Upper lobe of left lung (tissue), 6 donors: ENCODE measurements around the gene OSBPL3. TPM values are rescaled to one million over a fixed set of nuclear protein-coding genes. Genes with fewer than 3 reads are reported as not detected.

Experiments
- ATAC-seq, 2 donors: fragments of 200-7000 bp; cut with Tn5 transposase; one replicate each; pipeline ENCODE4 v1.9.1; 2022; ENCODE audit warnings: mild to moderate bottlenecking in 2 of 2, moderate library complexity in 2 of 2; ENCODE audit not compliant: low FRiP score in 2 of 2
- DNase-seq, 2 donors: peaks; one replicate each; pipeline ENCODE4 v3.0.0-alpha.2; 2019 to 2020
- H3K27ac ChIP-seq, 4 donors: fragments of 200-600 bp; sonication (generic); one replicate each; pipeline ENCODE4 v1.5.1; 2016 to 2019
- H3K27me3 ChIP-seq, 4 donors: fragments of 200-600 bp; sonication (generic); one replicate each; pipeline ENCODE4 v1.5.1; 2017 to 2019
- H3K36me3 ChIP-seq, 4 donors: fragments of 200-600 bp; sonication (generic); one replicate each; pipeline ENCODE4 v1.5.1; 2016 to 2019
- H3K4me1 ChIP-seq, 4 donors: fragments of 200-600 bp; sonication (generic); one replicate each; pipeline ENCODE4 v1.5.1; 2018 to 2019
- H3K4me3 ChIP-seq, 4 donors: fragments of 200-600 bp; sonication (generic); one replicate each; pipeline ENCODE4 v1.5.1; 2017 to 2019; ENCODE audit warnings: mild to moderate bottlenecking in 2 of 4, moderate library complexity in 1 of 4
- H3K9me3 ChIP-seq, 4 donors: fragments of 200-600 bp; sonication (generic); one replicate each; pipeline ENCODE4 v1.5.1; 2018 to 2019
- CTCF ChIP-seq, 6 experiments: fragments of 450-650 bp in 4 of 6; fragments of 200-600 bp in 2 of 6; sonication (generic) in 2 of 6; IDR thresholded peaks; one replicate each; pipeline ENCODE4 v1.5.1; 2016 to 2019; ENCODE audit warnings: antibody characterized with exemption in 6 of 6
- EP300 ChIP-seq, 4 donors: sonication (generic); formaldehyde crosslinking; IDR thresholded peaks; one replicate each; pipeline ENCODE4 v1.5.1; 2017; ENCODE audit warnings: antibody characterized with exemption in 4 of 4, control low read depth in 2 of 4
- POLR2A ChIP-seq, 4 donors: fragments of 450-650 bp; IDR thresholded peaks; one replicate each; pipeline ENCODE4 v1.5.1; 2016 to 2017; ENCODE audit warnings: antibody characterized with exemption in 4 of 4, mild to moderate bottlenecking in 2 of 4
- POLR2AphosphoS5 ChIP-seq, 2 donors: sonication (generic); formaldehyde crosslinking; IDR thresholded peaks; one replicate each; pipeline ENCODE4 v1.5.1; 2017; ENCODE audit warnings: antibody characterized with exemption in 2 of 2
- WGBS, 2 donors: methylation state at CpG; one replicate each; pipeline ENCODE4 v1.1.5; 2017 to 2018; 5-methylcytosine and 5-hydroxymethylcytosine counted together
- total RNA-seq, 6 donors: library from RNA; depleted of rRNA in 4 of 6; stranded (reverse); fragments of >200 nt in 4 of 6; gene quantifications; one replicate each; pipeline versions ENCODE4 v1.1.0 to v1.2.1, GENCODE V29; 2016 to 2021
- donor health status: DM: no; HTN: no; CAD: no; lungs with moderate emphysema.
- donor health status: DM: no; HTN: yes; CAD: no; lungs with severe emphysema.

OSBPL3 gene
- total RNA-seq, 6 donors from 2014 or later: 17.5 to 55.5 (median 21.7) TPM

- H3K4me3 ChIP-seq: no peak overlapping the region
- H3K27me3 ChIP-seq: no peaks in the 10 kb centered on the region
- H3K9me3 ChIP-seq: no peaks in the 10 kb centered on the region
- WGBS, 2 donors: 94% methylated on average over 6 of the region's 6 CpGs
- H3K4me1 ChIP-seq: peaks cover 0 to 13% (median 6%) of the 10 kb centered on the region in 4 donors
- no peak overlapping the region for H3K27ac ChIP-seq
- DNase-seq: no peak
- TF ChIP-seq EP300 (IDR thresholded peaks at IDR 0.05): no peak
- TF ChIP-seq POLR2A (IDR thresholded peaks at IDR 0.05): no peak
- no peak for TF ChIP-seq CTCF (IDR thresholded peaks at IDR 0.05)
- TF ChIP-seq POLR2AphosphoS5 (IDR thresholded peaks at IDR 0.05): no peak
- no peaks in the 10 kb centered on the region for H3K36me3 ChIP-seq
- ATAC-seq: no peak
Measured at GRCh38 chr7:24959735-24960485, 20.1 kb downstream of the OSBPL3 start.

- H3K4me3 ChIP-seq: no peak overlapping the region
- H3K27me3 ChIP-seq: no peaks in the 10 kb centered on the region
- peaks cover 0 to 11% (median 6%) of the 10 kb centered on the region in 4 donors for H3K4me1 ChIP-seq
- DNase-seq: no peak
- H3K27ac ChIP-seq: no peak overlapping the region
- peak in 1 of 2 donors; percentile 62 for ATAC-seq
- H3K36me3 ChIP-seq: no peaks in the 10 kb centered on the region
- TF ChIP-seq EP300 (IDR thresholded peaks at IDR 0.05) (peak in 2 of 4 donors; percentile 15 to 65), CTCF (IDR thresholded peaks at IDR 0.05) (no peak), POLR2A (IDR thresholded peaks at IDR 0.05) (no peak), POLR2AphosphoS5 (IDR thresholded peaks at IDR 0.05) (peak in 1 of 2 donors; percentile 36)
- H3K9me3 ChIP-seq: no peaks in the 10 kb centered on the region
Measured at GRCh38 chr7:24958399-24958798, 21.6 kb downstream of the OSBPL3 start.

- 88 to 93% methylated on average over 3 of the region's 3 CpGs for WGBS, 2 donors
- H3K9me3 ChIP-seq: no peaks in the 10 kb centered on the region
- DNase-seq (no peak), ATAC-seq (no peak)
- H3K27ac ChIP-seq: no peak overlapping the region
- H3K36me3 ChIP-seq: no peaks in the 10 kb centered on the region
- H3K4me1 ChIP-seq: peaks cover 0 to 15% (median 2%) of the 10 kb centered on the region in 4 donors
- H3K27me3 ChIP-seq: no peaks in the 10 kb centered on the region
- no peak for TF ChIP-seq CTCF (IDR thresholded peaks at IDR 0.05)
- TF ChIP-seq POLR2A (IDR thresholded peaks at IDR 0.05): no peak
- no peak for TF ChIP-seq POLR2AphosphoS5 (IDR thresholded peaks at IDR 0.05)
- no peak for TF ChIP-seq EP300 (IDR thresholded peaks at IDR 0.05)
- H3K4me3 ChIP-seq: no peak overlapping the region
Measured at GRCh38 chr7:24956021-24956420, 24.0 kb downstream of the OSBPL3 start.

- TF ChIP-seq POLR2A (IDR thresholded peaks at IDR 0.05): no peak
- TF ChIP-seq EP300 (IDR thresholded peaks at IDR 0.05): no peak
- TF ChIP-seq CTCF (IDR thresholded peaks at IDR 0.05): no peak
- TF ChIP-seq POLR2AphosphoS5 (IDR thresholded peaks at IDR 0.05): no peak
- Histone ChIP-seq H3K36me3 (no peaks in the 10 kb centered on the region), H3K4me1 (peaks cover 0 to 15% (median 2%) of the 10 kb centered on the region in 4 donors), H3K27ac (no peak overlapping the region), H3K27me3 (no peaks in the 10 kb centered on the region), H3K4me3 (no peak overlapping the region), H3K9me3 (no peaks in the 10 kb centered on the region)
- ATAC-seq (no peak), DNase-seq (no peak)
- WGBS, 2 donors: 89 to 100% methylated on average over 1 of the region's 1 CpG
Measured at GRCh38 chr7:24955313-24955712, 24.7 kb downstream of the OSBPL3 start.

DNA sequence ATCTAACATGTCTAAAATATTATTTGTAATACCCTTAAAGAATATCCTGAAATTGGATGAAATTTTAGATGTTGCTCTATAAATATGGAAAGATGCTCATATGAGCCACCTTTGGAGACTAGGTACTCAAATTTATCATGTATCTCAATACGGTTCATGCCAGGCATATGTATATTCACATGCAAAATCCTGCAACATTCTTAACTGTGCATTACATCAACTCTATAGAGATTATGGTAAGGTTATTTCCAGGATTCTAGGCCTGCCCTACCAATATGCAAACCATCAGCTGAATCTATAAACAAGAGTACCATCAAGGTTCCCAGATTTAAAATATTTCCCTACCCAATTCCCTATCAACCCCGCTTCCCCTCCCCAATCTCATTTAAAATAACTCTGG is 27.5 kb downstream of the OSBPL3 start:
- no peak for DNase-seq
- no peaks in the 10 kb centered on the region for H3K27me3 ChIP-seq

More for the DNA sequence above, 27.5 kb downstream of the OSBPL3 start:
- no peak for ATAC-seq
- 90 to 98% methylated on average over 2 of the region's 2 CpGs for WGBS, 2 donors
- no peaks in the 10 kb centered on the region for H3K36me3 ChIP-seq
- TF ChIP-seq CTCF (IDR thresholded peaks at IDR 0.05) (no peak), EP300 (IDR thresholded peaks at IDR 0.05) (no peak), POLR2AphosphoS5 (IDR thresholded peaks at IDR 0.05) (no peak), POLR2A (IDR thresholded peaks at IDR 0.05) (no peak)
- H3K4me1 ChIP-seq: peaks cover 0 to 7% (median 0%) of the 10 kb centered on the region in 4 donors
- no peaks in the 10 kb centered on the region for H3K9me3 ChIP-seq
- H3K27ac ChIP-seq: no peak overlapping the region
- H3K4me3 ChIP-seq: no peak overlapping the region
